K562 (cell line): ENCODE data around the gene SPTBN2. TPM values are rescaled to one million over a fixed set of nuclear protein-coding genes. Genes with fewer than 3 reads are reported as not detected.

Experiments used
- CBX2 ChIP-seq: fragments of 200-600 bp; sonication (generic); IDR thresholded peaks from one replicate; pipeline ENCODE4 v1.6.1; 2012; ENCODE audit warnings: mild to moderate bottlenecking, low read length, inconsistent platforms; ENCODE audit not compliant: insufficient read depth, poor library complexity, severe bottlenecking
- JUND ChIP-seq, 2 experiments: IDR thresholded peaks; 2 replicates in 1 of 2; 3 replicates in 1 of 2; pipeline ENCODE4 v1.6.1; 2011; ENCODE audit warnings: borderline replicate concordance in 2 of 2, low read depth in 2 of 2, low read length in 2 of 2, improper control_type of control experiment in 1 of 2, missing biosample characterization in 1 of 2, missing genetic modification characterization in 1 of 2, missing genetic modification reagents in 1 of 2
- SMARCC2 ChIP-seq: fragments of 450-650 bp; IDR thresholded peaks from 2 replicates; pipeline ENCODE4 v1.6.1; 2017; ENCODE audit warnings: antibody characterized with exemption, moderate library complexity, mild to moderate bottlenecking, low read depth
- SP2 ChIP-seq: IDR thresholded peaks from 2 replicates; pipeline ENCODE4 v1.6.1; 2011; ENCODE audit warnings: mild to moderate bottlenecking, low read depth, low read length, moderate library complexity; ENCODE audit not compliant: poor library complexity, severe bottlenecking; ENCODE audit errors: extremely low read depth
- TAF7 ChIP-seq: fragments of 450-650 bp; IDR thresholded peaks from 2 replicates; pipeline ENCODE4 v1.6.1; 2016; ENCODE audit warnings: missing genetic modification characterization, missing compliant biosample characterization
- THRA ChIP-seq: fragments of 450-650 bp; IDR thresholded peaks from 2 replicates; pipeline ENCODE4 v1.6.1; 2017; ENCODE audit warnings: mild to moderate bottlenecking, moderate library complexity
- ZNF134 ChIP-seq: fragments of 250-450 bp; sonication (Bioruptor Pico); conservative IDR thresholded peaks from 2 replicates; pipeline ENCODE4 v1.4.0; 2020
- ZNF146 ChIP-seq: IDR thresholded peaks from one replicate; pipeline ENCODE4 v1.6.1; 2018; ENCODE audit warnings: missing compliant biosample characterization; ENCODE audit not compliant: unreplicated experiment
- polyA plus RNA-seq, 8 experiments: library from polyadenylated mRNA; depleted of rRNA in 4 of 8; stranded (reverse) in 5 of 8; unstranded in 3 of 8; fragments of >200 nt; fragmentation: Nextera tagmentation in 2 of 8; fragmentation: Illumina TruSeq in 1 of 8; extraction: Ambion mirVana in 2 of 8; extraction: Trizol in 1 of 8; gene quantifications; 2 replicates each; pipeline versions ENCODE4 v1.2.1 to v1.2.3, GENCODE V29; 2011 to 2014; ENCODE audit warnings: inconsistent platforms in 1 of 8, missing spikeins in 1 of 8
- total RNA-seq, 7 experiments: library from RNA; depleted of rRNA in 6 of 7; stranded (reverse); fragments of >200 nt in 6 of 7; fragmentation: Illumina TruSeq in 2 of 7; extraction: Trizol in 2 of 7; gene quantifications; 2 replicates each; pipeline versions ENCODE4 v1.2.1 to v1.2.3, GENCODE V29; 2011 to 2021; ENCODE audit warnings: low replicate concordance in 1 of 7
- TF ChIP-seq, protein P1 (sequence below): fragments of 250-450 bp; sonication (Bioruptor Pico); IDR thresholded peaks from 2 replicates; pipeline ENCODE4 v1.4.0; 2020
- TF ChIP-seq, protein P2 (sequence below): fragments of 450-650 bp; IDR thresholded peaks from 2 replicates; pipeline ENCODE4 v1.6.1; 2016; ENCODE audit warnings: antibody characterized with exemption
- TF ChIP-seq, protein P3 (sequence below): fragments of 450-650 bp; IDR thresholded peaks from 2 replicates; pipeline ENCODE4 v1.6.1; 2017; ENCODE audit warnings: antibody characterized with exemption
- TF ChIP-seq, protein P4 (sequence below): fragments of 250-450 bp; sonication (Bioruptor Pico); IDR thresholded peaks from 2 replicates; pipeline ENCODE4 v1.5.0; 2020; ENCODE audit warnings: mild to moderate bottlenecking, borderline replicate concordance

The SPTBN2 gene
- total and polyA plus RNA-seq, 9 of the 15 experiments (the other 6 are each of a cell fraction or from before 2014, with no cell fraction given) = 0.38 to 56.5 (median 19.7) TPM

- TF ChIP-seq, protein P1, sequence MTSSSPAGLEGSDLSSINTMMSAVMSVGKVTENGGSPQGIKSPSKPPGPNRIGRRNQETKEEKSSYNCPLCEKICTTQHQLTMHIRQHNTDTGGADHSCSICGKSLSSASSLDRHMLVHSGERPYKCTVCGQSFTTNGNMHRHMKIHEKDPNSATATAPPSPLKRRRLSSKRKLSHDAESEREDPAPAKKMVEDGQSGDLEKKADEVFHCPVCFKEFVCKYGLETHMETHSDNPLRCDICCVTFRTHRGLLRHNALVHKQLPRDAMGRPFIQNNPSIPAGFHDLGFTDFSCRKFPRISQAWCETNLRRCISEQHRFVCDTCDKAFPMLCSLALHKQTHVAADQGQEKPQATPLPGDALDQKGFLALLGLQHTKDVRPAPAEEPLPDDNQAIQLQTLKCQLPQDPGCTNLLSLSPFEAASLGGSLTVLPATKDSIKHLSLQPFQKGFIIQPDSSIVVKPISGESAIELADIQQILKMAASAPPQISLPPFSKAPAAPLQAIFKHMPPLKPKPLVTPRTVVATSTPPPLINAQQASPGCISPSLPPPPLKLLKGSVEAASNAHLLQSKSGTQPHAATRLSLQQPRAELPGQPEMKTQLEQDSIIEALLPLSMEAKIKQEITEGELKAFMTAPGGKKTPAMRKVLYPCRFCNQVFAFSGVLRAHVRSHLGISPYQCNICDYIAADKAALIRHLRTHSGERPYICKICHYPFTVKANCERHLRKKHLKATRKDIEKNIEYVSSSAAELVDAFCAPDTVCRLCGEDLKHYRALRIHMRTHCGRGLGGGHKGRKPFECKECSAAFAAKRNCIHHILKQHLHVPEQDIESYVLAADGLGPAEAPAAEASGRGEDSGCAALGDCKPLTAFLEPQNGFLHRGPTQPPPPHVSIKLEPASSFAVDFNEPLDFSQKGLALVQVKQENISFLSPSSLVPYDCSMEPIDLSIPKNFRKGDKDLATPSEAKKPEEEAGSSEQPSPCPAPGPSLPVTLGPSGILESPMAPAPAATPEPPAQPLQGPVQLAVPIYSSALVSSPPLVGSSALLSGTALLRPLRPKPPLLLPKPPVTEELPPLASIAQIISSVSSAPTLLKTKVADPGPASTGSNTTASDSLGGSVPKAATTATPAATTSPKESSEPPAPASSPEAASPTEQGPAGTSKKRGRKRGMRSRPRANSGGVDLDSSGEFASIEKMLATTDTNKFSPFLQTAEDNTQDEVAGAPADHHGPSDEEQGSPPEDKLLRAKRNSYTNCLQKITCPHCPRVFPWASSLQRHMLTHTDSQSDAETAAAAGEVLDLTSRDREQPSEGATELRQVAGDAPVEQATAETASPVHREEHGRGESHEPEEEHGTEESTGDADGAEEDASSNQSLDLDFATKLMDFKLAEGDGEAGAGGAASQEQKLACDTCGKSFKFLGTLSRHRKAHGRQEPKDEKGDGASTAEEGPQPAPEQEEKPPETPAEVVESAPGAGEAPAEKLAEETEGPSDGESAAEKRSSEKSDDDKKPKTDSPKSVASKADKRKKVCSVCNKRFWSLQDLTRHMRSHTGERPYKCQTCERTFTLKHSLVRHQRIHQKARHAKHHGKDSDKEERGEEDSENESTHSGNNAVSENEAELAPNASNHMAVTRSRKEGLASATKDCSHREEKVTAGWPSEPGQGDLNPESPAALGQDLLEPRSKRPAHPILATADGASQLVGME (CRISPR knock-in tag) = no peak
- TF ChIP-seq ZNF146 (CRISPR knock-in tag) = no peak
- no peak for TF ChIP-seq CBX2
- TF ChIP-seq, protein P2, sequence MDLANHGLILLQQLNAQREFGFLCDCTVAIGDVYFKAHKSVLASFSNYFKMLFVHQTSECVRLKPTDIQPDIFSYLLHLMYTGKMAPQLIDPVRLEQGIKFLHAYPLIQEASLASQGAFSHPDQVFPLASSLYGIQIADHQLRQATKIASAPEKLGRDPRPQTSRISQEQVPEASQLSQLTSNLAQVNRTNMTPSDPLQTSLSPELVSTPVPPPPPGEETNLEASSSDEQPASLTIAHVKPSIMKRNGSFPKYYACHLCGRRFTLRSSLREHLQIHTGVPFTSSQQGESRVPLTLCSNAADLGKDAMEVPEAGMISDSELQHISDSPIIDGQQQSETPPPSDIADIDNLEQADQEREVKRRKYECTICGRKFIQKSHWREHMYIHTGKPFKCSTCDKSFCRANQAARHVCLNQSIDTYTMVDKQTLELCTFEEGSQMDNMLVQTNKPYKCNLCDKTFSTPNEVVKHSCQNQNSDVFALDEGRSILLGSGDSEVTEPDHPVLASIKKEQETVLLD = peak; percentile 86
- no peak for TF ChIP-seq ZNF134
- no peak; the same call in 1 of the 2 replicates for TF ChIP-seq JUND (IDR thresholded peaks at IDR 0.05; ENCODE audit: borderline replicate concordance, low read depth, low read length)
- no peak; the same call in 2 of the 3 replicates for TF ChIP-seq JUND (tag; IDR thresholded peaks at IDR 0.05; ENCODE audit: borderline replicate concordance, low read depth, low read length)
- TF ChIP-seq, protein P3, sequence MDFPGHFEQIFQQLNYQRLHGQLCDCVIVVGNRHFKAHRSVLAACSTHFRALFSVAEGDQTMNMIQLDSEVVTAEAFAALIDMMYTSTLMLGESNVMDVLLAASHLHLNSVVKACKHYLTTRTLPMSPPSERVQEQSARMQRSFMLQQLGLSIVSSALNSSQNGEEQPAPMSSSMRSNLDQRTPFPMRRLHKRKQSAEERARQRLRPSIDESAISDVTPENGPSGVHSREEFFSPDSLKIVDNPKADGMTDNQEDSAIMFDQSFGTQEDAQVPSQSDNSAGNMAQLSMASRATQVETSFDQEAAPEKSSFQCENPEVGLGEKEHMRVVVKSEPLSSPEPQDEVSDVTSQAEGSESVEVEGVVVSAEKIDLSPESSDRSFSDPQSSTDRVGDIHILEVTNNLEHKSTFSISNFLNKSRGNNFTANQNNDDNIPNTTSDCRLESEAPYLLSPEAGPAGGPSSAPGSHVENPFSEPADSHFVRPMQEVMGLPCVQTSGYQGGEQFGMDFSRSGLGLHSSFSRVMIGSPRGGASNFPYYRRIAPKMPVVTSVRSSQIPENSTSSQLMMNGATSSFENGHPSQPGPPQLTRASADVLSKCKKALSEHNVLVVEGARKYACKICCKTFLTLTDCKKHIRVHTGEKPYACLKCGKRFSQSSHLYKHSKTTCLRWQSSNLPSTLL = no peak
- TF ChIP-seq THRA = no peak
- TF ChIP-seq, protein P4, sequence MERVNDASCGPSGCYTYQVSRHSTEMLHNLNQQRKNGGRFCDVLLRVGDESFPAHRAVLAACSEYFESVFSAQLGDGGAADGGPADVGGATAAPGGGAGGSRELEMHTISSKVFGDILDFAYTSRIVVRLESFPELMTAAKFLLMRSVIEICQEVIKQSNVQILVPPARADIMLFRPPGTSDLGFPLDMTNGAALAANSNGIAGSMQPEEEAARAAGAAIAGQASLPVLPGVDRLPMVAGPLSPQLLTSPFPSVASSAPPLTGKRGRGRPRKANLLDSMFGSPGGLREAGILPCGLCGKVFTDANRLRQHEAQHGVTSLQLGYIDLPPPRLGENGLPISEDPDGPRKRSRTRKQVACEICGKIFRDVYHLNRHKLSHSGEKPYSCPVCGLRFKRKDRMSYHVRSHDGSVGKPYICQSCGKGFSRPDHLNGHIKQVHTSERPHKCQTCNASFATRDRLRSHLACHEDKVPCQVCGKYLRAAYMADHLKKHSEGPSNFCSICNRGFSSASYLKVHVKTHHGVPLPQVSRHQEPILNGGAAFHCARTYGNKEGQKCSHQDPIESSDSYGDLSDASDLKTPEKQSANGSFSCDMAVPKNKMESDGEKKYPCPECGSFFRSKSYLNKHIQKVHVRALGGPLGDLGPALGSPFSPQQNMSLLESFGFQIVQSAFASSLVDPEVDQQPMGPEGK (CRISPR knock-in tag) = no peak
- no peak for TF ChIP-seq SP2
- no peak for TF ChIP-seq SMARCC2
- TF ChIP-seq TAF7 (tag) = peak; percentile 49; the same call in 1 of the 2 replicates
These were observed 51.2 kb downstream of the SPTBN2 start, which contains the start of gene RBM4B (continued) for GRCh38 chr11:66677599-66678375.
